Central memory CD8-positive, alpha-beta T cell (primary cell): ENCODE results near the gene BRF1.
"Not testable (repeated sequence)": the region's sequence is repeated elsewhere in the genome, so short reads cannot be mapped to it uniquely, and the experiment has no call there.

Source experiments
- ATAC-seq: fragments of 150-1000 bp; cut with Tn5 transposase; replicated peaks from 2 replicates; pipeline ENCODE4 v1.10.0; 2022; ENCODE audit warnings: mild to moderate bottlenecking, moderate FRiP score, moderate number of reproducible peaks; ENCODE audit not compliant: poor library complexity, severe bottlenecking; ENCODE audit errors: extremely low read depth
- DNase-seq, 2 donors: peaks; one replicate each; pipeline ENCODE4 v3.0.0; 2021; ENCODE audit warnings: low spot score in 2 of 2
- H3K27ac Mint-ChIP-seq: one replicate; pipeline ENCODE4 v1.8.0; 2022; ENCODE audit warnings: low read depth, mild to moderate bottlenecking, moderate library complexity, mixed read lengths
- H3K27me3 Mint-ChIP-seq: one replicate; pipeline ENCODE4 v1.8.0; 2022; ENCODE audit warnings: mixed read lengths
- H3K36me3 Mint-ChIP-seq: one replicate; pipeline ENCODE4 v1.8.0; 2022; ENCODE audit warnings: mild to moderate bottlenecking, moderate library complexity, mixed read lengths; ENCODE audit not compliant: insufficient read depth
- H3K4me1 Mint-ChIP-seq: one replicate; pipeline ENCODE4 v1.8.0; 2022; ENCODE audit warnings: mixed read lengths
- H3K4me3 Mint-ChIP-seq: one replicate; pipeline ENCODE4 v1.8.0; 2022; ENCODE audit warnings: mild to moderate bottlenecking, moderate library complexity, mixed read lengths
- H3K9me3 Mint-ChIP-seq: one replicate; pipeline ENCODE4 v1.8.0; 2022; ENCODE audit warnings: mixed read lengths

Gene BRF1

DNA sequence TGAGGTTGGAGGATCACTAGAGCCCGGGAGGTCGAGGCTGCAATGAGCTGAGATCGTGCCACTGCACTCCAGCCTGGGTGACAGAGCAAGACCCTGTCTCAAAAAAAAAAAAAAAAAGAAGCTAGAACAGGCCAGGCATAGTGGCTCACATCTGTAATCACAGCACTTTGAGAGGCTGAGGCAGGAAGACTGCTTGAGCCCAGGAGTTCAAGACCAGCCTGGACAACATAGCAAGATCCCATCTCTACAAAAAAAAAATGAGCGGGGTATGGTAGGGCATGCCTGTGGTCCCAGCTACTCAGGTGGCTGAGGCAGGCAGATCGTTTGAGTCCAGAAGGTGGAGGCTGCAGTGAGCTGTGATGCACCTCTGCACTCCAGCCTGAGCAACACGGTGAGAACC lies 11.9 kb downstream of the BRF1 start:
- H3K36me3 Mint-ChIP-seq: peaks cover 19% of the 10 kb centered on the region
- H3K27me3 Mint-ChIP-seq, DNase-seq, ATAC-seq, H3K4me3 Mint-ChIP-seq, H3K9me3 Mint-ChIP-seq, H3K27ac Mint-ChIP-seq: not testable (repeated sequence)
- peaks cover 59% of the 10 kb centered on the region for H3K4me1 Mint-ChIP-seq

DNA sequence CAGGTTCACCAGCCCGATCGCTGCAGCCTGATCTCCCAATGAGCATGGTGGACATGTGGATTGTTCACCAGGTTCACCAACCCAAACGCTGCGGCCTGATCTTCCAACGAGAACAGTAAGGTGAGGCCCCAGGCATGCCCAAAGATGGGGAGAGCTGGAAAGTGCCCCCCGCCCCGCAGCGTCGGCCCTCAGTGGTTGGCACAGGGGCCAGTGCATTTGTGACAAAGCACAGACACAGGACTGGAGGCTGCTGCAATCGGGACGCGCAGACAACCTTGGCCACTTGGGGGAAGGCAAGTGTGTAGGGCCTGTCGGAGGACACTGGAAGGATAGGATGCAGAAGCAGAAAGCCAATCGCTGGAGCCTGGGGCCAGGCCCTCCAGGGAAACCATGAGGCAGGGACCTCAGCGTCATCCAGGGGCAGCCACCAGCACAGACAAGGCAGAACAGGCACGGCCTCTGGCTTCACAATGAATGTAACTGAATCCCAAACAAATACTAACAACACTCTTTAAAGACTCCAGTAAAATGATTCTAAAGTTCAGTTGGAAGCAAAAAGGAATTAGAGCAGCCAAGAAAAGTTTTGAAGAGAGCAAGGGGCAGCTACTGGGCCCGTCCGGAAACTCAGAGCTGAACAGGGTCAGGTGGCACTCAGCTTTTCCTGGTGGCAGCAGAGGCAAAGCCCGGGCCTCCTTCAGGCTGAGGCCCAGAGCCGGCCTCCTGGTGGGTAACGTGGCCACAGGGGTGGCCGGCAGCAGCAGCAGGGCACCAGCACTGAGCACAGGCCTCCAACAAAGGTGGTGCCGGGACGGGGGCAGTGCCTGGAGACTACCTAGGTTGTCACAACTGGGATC lies 13.3 kb downstream of the BRF1 start:
- Mint-ChIP-seq H3K27me3 (no peaks in the 10 kb centered on the region), H3K4me3 (no peak overlapping the region), H3K9me3 (no peaks in the 10 kb centered on the region), H3K36me3 (peaks cover 21% of the 10 kb centered on the region), H3K27ac (no peak overlapping the region), H3K4me1 (peaks cover 51% of the 10 kb centered on the region)
- ATAC-seq (no peak), DNase-seq (no peak)

DNA sequence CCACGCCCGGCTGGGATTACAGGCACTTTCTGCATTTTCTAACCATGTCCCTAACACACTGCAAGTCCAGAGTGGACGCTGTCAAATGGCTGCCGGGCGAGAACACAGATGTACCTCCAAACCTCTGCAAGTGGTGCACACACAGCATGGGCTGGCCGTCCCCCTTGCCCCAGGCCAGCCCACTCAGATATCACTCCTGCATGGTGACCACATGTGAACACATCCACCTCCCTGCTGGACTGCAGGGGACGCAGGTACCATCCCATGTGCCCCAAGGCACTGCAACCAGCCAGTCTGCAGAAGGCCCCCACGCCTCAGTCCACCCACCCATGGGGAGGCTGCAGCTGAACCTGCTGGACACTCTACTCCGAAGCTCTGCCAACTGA lies 14.0 kb downstream of the BRF1 start:
- no peak for ATAC-seq

DNA sequence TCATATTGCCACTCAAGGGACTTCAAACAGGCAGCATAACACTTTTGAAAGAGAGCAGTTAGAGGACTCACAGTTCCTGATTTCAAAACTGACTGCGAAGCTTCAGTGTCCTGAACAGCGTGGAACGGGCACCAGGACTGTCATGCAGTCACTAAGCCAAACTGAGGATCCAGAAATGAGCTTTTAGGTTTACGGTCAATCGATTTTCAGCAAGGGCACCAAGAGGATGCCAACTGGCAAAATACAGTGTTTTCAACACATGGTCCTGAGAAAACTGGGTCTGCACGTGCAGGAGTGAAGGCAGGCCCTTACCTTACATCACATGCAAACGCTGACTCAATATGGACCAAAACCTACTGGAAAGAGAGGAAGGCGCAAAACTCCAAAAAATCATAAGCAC lies 15.6 kb downstream of the BRF1 start:
- no peak overlapping the region for H3K4me3 Mint-ChIP-seq
- no peak for ATAC-seq
- H3K27me3 Mint-ChIP-seq: no peaks in the 10 kb centered on the region
- no peak for DNase-seq
- no peak overlapping the region for H3K27ac Mint-ChIP-seq
- peaks cover 13% of the 10 kb centered on the region for H3K36me3 Mint-ChIP-seq
- no peaks in the 10 kb centered on the region for H3K9me3 Mint-ChIP-seq
- H3K4me1 Mint-ChIP-seq: peaks cover 48% of the 10 kb centered on the region

More for the DNA sequence above, 14.0 kb downstream of the BRF1 start:
- no peak for DNase-seq
- peaks cover 55% of the 10 kb centered on the region for H3K4me1 Mint-ChIP-seq
- no peak overlapping the region for H3K27ac Mint-ChIP-seq
- H3K36me3 Mint-ChIP-seq: peaks cover 22% of the 10 kb centered on the region
- H3K4me3 Mint-ChIP-seq: no peak overlapping the region
- H3K27me3 Mint-ChIP-seq: no peaks in the 10 kb centered on the region
- no peaks in the 10 kb centered on the region for H3K9me3 Mint-ChIP-seq

DNA sequence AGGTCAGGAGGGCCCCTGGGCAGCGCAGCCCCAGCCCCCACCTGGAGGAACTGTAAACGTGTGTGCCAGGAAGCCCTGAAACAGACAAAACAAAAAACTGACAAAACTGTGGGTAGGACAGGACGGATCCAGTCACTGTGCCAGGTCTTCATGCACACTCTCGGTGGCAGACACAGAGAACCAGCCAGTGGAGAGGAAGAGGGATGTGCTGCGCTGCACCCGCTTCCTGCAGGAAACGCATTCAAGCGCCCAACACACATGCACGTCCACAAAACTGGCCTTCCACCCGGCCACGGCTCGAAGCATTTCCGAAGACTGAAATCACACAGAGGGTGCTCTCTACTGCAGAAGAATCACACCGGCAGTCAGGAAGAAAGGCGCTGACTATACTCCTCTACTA lies 16.9 kb downstream of the BRF1 start:
- Mint-ChIP-seq H3K4me3 (no peak overlapping the region), H3K9me3 (no peaks in the 10 kb centered on the region), H3K4me1 (peaks cover 43% of the 10 kb centered on the region), H3K27ac (no peak overlapping the region), H3K27me3 (no peaks in the 10 kb centered on the region), H3K36me3 (peaks cover 13% of the 10 kb centered on the region)
- ATAC-seq (peak; percentile 49), DNase-seq (no peak)

DNA sequence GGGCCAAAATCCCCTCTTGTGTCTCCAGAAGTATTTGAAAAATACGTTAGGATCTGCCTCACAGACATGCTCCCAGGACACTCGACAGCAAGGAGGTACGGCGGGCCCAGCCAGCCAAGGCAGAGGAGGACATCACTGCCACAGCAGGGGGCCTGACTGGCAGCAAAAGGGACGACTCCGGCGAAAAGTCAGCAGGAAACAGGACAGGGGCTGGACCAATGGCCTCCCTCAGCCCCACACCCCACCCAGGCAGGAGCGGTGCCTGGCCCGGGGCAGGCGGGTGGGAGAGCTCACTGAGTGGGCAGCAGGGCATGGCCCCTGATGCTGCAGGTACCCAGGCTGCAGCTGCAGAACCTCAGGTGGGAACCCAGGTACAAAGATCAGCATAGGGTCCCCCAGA lies 17.8 kb downstream of the BRF1 start:
- Mint-ChIP-seq H3K36me3 (peaks cover 13% of the 10 kb centered on the region), H3K27me3 (no peaks in the 10 kb centered on the region), H3K27ac (no peak overlapping the region), H3K4me1 (peaks cover 43% of the 10 kb centered on the region), H3K4me3 (no peak overlapping the region), H3K9me3 (no peaks in the 10 kb centered on the region)
- ATAC-seq (no peak), DNase-seq (no peak)

DNA sequence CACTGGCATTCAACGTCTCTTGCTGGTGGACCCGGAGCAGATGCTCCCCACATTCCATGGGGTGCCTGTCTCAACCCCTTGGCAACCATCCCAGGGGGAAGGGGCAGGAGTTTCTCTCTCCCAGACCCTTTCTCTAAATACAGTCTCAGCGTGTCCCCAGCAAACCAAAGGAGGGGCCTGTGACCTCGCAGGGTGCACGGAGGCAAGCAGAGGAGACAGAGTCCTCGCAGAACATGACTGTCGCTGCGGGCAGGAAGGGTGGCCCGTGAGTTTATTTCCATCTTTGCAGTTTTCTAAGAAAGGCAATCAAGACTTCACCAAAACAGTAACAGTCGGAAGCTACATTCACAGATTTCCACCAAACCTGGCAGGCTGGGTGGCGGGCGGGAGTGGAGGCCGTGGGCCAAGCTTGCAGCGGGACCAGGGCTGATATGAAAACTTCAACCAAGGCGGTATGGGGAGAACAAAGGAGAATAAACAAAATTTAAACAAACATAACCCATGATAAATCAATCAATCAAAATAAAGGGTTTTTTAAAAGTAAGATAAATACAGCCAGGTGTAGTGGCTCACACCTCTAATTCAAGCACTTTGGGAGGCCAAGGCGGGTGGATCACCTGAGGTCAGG lies 18.6 kb downstream of the BRF1 start:
- Mint-ChIP-seq H3K27ac (no peak overlapping the region), H3K36me3 (peaks cover 11% of the 10 kb centered on the region), H3K4me1 (peaks cover 38% of the 10 kb centered on the region), H3K9me3 (no peaks in the 10 kb centered on the region), H3K27me3 (no peaks in the 10 kb centered on the region), H3K4me3 (no peak overlapping the region)
- DNase-seq: no peak
- ATAC-seq: no peak

DNA sequence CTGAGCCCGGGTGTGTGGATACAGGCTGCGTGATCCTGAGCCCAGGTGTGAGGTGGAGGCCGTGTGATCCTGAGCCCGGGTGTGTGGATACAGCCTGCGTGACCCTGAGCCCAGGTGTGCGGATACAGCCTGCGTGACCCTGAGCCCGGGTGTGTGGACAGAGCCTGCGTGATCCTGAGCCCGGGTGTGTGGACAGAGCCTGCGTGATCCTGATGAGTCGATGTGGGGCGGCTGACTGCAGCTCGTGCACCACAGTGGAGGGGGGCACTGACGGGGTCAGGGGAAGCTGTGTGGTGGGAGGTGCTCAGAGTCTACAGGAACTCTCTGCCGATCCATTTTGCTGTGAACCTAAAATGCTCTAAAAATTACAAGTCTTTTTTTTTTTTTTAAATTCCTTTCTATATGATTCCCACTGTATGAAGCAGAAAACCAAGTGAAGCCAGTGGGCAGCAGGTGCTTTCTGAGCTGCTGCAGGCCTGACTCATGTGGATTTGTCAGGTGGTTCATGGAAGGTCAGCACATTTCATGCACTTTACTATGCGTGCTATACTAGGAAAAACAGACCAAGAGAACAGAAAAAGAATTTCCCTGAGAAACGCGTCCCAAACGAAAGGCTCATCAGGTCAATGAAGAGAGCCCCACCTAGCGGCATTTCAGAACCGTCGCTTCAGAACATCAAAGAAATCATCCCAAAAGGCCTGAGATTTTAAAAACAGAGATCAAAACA lies 19.3 kb downstream of the BRF1 start:
- Mint-ChIP-seq H3K9me3 (no peaks in the 10 kb centered on the region), H3K4me3 (no peak overlapping the region), H3K27ac (no peak overlapping the region), H3K4me1 (peaks cover 32% of the 10 kb centered on the region), H3K27me3 (no peaks in the 10 kb centered on the region), H3K36me3 (peaks cover 11% of the 10 kb centered on the region)
- no peak for DNase-seq
- no peak for ATAC-seq

DNA sequence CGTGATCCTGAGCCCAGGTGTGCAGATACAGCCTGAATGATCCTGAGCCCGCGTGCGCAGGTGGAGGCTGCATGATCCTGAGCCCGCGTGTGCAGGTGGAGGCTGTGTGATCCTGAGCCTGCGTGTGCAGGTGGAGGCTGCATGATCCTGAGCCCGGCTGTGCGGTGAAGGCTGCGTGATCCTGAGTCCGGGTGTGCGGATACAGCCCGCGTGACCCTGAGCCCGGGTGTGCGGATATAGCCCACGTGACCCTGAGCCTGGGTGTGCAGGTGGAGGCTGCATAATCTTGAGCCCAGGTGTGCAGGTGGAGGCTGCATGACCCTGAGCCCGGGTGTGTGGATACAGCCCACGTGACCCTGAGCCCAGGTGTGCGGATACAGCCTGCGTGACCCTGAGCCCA lies 20.3 kb downstream of the BRF1 start:
- peaks cover 31% of the 10 kb centered on the region for H3K4me1 Mint-ChIP-seq
- H3K36me3 Mint-ChIP-seq: peaks cover 13% of the 10 kb centered on the region
- no peaks in the 10 kb centered on the region for H3K27me3 Mint-ChIP-seq
- DNase-seq (no peak), ATAC-seq (no peak)
- no peak overlapping the region for H3K27ac Mint-ChIP-seq
- H3K9me3 Mint-ChIP-seq: no peaks in the 10 kb centered on the region
- no peak overlapping the region for H3K4me3 Mint-ChIP-seq

DNA sequence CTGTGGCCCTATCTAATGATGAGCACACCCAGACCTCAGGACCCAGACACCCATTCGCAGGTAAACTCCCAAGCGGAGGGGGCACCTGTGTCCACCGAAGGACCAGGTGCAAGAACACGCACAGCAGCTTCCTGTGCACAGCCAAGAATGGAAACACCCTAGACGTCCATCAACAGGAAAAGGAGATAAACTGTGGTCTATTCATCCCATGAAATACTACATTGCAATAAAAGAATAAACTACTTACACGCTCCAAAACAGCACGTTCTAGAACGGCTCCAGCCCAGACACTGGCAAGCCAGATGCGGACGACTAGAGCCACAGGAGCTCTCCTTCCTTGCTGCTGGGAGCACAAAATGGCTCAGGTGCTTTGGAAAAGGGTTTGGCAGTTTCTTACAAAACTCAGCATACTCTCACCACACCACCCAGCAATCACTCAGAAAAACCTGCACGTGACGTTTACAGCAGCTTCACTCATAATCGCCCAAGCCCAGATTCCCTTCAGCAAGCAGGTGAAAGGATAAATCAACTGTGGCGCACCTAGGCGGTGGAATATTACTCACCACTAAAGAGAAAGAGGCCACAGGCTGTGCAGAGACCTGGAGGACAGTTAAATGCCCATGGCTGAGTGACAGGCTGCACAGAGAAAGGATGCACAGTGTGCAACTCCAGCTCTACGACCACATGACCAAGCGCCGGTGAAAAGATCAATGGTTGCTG lies 21.0 kb downstream of the BRF1 start:
- no peaks in the 10 kb centered on the region for H3K9me3 Mint-ChIP-seq
- peaks cover 12% of the 10 kb centered on the region for H3K36me3 Mint-ChIP-seq
- no peaks in the 10 kb centered on the region for H3K27me3 Mint-ChIP-seq
- no peak for DNase-seq
- no peak overlapping the region for H3K27ac Mint-ChIP-seq
- no peak for ATAC-seq
- no peak overlapping the region for H3K4me3 Mint-ChIP-seq
- H3K4me1 Mint-ChIP-seq: peaks cover 24% of the 10 kb centered on the region

DNA sequence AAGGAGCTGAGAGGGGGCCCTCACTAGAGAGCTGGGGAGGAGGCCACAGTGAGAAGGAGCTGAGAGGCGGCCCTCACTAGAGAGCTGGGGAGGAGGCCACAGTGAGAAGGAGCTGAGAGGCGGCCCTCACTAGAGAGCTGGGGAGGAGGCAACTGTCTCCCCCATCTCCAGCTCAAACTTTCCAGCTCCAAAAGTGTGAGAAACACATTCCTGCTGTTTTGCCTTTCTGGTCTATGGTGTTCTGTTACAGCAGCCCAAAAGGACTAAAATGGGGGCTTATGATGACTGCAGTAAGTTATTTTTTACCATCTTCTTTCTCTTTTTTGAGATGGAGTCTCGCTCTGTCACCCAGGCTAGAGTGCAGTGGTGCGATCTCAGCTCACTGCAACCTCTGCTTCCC lies 23.4 kb downstream of the BRF1 start:
- DNase-seq, H3K9me3 Mint-ChIP-seq, H3K4me3 Mint-ChIP-seq, H3K27ac Mint-ChIP-seq, H3K36me3 Mint-ChIP-seq, ATAC-seq, H3K27me3 Mint-ChIP-seq: not testable (repeated sequence)
- peaks cover 18% of the 10 kb centered on the region for H3K4me1 Mint-ChIP-seq

DNA sequence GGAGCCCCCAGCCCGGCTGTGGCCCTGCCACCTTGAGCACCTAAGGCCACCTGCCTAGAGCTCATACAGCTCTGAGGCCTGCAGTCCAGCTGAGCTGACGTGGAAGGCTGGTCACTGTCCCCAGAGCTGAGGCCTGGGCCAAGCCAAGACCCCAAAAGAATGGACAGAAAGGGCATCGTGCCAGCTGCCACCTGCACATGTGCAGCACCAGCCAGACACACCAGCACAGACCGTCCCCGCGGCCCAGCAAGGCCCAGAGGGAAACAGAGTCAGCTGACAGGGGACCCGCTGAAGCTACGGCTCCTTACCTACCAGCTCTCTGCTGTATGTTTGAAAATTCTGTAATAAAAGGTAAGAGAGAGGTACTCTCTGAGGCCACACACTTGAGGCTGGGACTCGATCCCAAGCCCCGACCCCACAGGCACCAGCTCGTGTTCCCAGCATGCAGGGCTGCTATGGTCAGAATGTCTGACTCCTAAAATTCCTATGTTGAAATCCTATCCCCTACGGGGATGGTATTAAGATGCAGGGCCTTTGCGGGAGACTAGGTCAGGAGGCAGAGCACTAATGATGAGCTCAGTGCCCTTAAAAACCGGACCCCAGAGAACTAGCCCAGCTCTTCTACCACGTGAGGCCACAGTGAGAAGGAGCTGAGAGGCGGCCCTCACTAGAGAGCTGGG lies 25.4 kb downstream of the BRF1 start:
- H3K36me3 Mint-ChIP-seq: peaks cover 6% of the 10 kb centered on the region
- H3K27ac Mint-ChIP-seq: peak overlapping the region; percentile 77
- ATAC-seq (no peak), DNase-seq (no peak)
- no peaks in the 10 kb centered on the region for H3K27me3 Mint-ChIP-seq
- no peak overlapping the region for H3K4me3 Mint-ChIP-seq
- H3K4me1 Mint-ChIP-seq: peaks cover 15% of the 10 kb centered on the region
- no peaks in the 10 kb centered on the region for H3K9me3 Mint-ChIP-seq
